Measurements from ENCODE around the gene FAM89B.

FAM89B gene

GRCh38 chr11:65612691-65613090, 40.4 kb downstream of the FAM89B start:
- no peak for DNase-seq

GRCh38 chr11:65613091-65613928, 41.0 kb downstream of the FAM89B start:
- no peak for DNase-seq

- DNase-seq, result peak; percentile 100
These were observed 43.1 kb downstream of the FAM89B start, which contains the start of gene PCNX3 for GRCh38 chr11:65615229-65615949. Gene PCNX3 (plus strand): TSS chr11:65615776. CDS start chr11:65616312, 536 bp downstream.

GRCh38 chr11:65615950-65616574, 43.7 kb downstream of the FAM89B start:
- DNase-seq, result peak in 1 of 2 donors; percentile 17

- DNase-seq, result no peak
These were observed 44.2 kb downstream of the FAM89B start for GRCh38 chr11:65616575-65617001.

GRCh38 chr11:65617136-65617850, 45.0 kb downstream of the FAM89B start:
- no peak for DNase-seq

- no peak for DNase-seq
These were observed 45.8 kb downstream of the FAM89B start for GRCh38 chr11:65617990-65618751.

GRCh38 chr11:65618763-65619162, 46.4 kb downstream of the FAM89B start:
- no peak for DNase-seq

GRCh38 chr11:65619281-65619928, 47.1 kb downstream of the FAM89B start:
- DNase-seq, result no peak

- DNase-seq, result no peak
These were observed 48.3 kb downstream of the FAM89B start for GRCh38 chr11:65620666-65621065.

GRCh38 chr11:65621460-65621859, 49.1 kb downstream of the FAM89B start:
- DNase-seq, result no peak

GRCh38 chr11:65622011-65622410, 49.7 kb downstream of the FAM89B start:
- DNase-seq, result no peak

- no peak for DNase-seq
These were observed 50.8 kb downstream of the FAM89B start for GRCh38 chr11:65623177-65623576.
